Activated CD8-positive, alpha-beta memory T cell treated with anti-CD3 and anti-CD28 coated beads for 36 hours (primary cell): ENCODE measurements around the gene RADIL. TPM values are rescaled to one million over a fixed set of nuclear protein-coding genes. Genes with fewer than 3 reads are reported as not detected.

Source experiments
- CTCF ChIA-PET: fragments of 350-600 bp; sonication (Branson Sonifier 250); formaldehyde crosslinking; loops from one replicate; lab custom pipeline; 2021; ENCODE audit warnings: antibody characterized with exemption; lab: Charles Lee
- POLR2A ChIA-PET: fragments of 350-600 bp; sonication (Branson Sonifier 250); formaldehyde crosslinking; loops from one replicate; lab custom pipeline; 2021; ENCODE audit warnings: antibody characterized with exemption; lab: Charles Lee
- total RNA-seq, 2 experiments: library from RNA; stranded (reverse); gene quantifications; one replicate each; pipeline ENCODE4 v1.2.3, GENCODE V29; 2021

RADIL gene
- total RNA-seq, 2 experiments from 2014 or later: 0.17 to 0.29 TPM

DNA sequence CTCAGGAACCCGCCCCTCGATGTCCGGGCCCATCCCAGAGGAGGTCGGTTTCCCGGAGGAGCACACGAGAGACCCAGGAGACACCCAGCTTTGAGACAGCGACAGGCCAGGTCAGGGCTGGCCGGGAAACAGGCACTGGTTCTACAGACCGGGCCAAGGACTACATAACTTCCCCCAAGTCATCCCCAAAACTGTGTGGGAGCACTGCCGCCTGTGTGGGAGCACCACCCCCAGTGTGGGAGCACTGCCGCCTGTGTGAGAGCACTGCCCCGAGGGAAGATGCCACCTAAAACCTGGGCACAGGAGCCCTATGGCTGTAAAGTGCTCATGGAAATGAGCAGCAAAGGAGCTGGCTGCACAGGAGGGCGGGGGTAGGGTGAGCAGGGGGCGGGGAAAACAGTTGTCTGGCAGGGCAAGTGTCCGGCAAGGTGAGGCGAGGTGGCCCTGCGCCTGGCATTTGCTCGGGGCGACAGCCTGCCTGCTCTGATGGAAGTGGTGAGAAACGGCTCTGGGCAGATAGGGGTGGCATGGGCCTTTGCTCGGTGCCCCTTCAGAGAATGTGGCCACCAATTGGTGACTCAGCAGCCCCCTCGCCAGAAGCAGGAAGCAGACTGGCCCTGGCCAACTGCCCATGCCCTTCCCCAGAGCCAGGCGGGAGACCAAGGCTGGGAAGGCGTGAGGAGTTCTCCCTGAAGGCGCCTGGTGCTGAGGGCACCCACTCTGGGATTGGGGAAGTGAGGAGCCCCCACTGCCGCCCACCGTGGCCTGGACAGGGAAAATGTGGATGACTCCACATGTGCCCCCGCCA is 47.9 kb downstream of the RADIL start:
- CTCF ChIA-PET: no interaction called here

DNA sequence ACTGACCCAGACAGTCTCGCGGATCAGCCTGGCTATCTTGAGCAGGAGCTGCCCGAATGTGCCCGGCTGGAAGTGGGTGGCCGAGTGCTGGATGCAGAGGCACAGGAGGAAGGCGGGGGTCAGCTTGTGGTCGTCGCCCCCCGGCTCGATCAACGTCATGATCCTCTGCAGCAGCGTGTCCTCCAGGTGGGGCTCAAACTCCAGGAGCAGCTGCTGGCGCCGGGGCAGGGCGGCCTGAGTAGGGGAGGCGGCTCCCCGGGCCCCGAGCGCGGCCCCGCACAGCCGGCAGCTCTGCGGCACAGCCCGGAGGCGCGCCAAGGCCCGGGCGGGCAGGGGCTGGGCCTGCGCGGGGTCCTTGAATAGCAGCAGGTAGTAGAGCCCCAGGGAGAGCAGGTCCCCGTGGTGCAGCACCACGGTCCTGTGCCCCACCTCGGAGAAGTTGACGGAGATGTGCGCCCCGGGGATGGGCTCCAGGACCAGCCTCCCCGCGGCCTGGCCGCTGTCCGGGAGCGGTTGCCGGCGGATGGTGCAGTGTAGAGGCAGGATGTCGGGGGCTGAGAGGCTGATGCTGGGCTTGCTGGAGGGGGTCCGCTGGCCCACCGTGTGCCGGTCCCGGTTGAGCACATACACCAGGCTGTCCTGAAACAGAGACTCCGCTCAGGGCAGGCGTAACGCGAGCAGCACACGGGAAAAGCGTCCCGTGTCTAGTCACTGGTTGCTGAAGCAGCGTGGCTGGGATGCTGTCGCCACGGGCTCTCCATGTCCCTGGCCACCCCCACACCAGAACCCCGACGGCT is 48.7 kb downstream of the RADIL start:
- CTCF ChIA-PET: no interaction called here
- POLR2A ChIA-PET: no interaction called here

More for the DNA sequence above, 47.9 kb downstream of the RADIL start:
- POLR2A ChIA-PET: no interaction called here

DNA sequence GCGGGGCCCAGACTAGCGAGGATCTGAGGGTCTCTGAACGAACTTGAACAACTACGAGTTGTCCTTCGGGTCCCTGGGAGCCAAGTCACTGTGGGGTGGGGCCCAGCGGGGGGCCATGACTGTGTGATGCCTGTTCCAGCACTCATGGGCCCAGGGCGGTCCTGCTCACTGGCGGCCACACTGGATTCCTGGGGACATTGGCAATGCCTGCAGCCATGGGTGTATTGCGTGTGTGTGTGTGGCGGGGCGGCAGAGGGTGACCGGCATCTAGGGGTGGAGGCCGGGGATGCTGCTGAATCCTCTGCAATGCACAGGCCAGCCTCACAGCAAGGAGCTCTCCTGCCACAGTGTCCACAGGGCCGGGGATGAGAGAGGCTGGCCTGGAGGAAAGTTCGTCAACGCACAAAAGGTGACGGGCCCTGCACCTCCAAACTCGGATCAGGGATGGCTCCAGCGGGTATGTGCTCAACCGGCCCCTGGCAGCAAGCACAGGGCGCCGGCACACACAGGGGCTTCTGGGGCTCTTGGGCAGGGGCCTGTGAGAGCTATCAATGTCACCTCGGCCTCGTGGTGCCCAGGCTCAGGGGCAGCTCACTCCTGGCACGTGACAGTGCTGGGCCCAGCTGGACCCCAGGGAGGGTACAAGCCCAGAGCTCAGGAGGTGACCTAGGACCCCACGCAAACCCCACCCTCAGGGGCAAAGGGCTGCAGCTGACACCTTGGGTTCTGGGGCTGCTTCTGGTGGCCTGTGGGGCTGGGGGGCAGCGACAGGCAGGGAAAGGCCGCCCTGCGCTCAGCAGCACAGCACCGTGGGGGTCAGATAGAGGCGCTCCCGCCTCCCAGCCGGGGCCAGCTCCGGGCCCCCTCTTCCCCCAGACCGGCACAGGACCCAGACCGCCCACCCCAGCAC is 49.6 kb downstream of the RADIL start:
- POLR2A ChIA-PET: no interaction called here

DNA sequence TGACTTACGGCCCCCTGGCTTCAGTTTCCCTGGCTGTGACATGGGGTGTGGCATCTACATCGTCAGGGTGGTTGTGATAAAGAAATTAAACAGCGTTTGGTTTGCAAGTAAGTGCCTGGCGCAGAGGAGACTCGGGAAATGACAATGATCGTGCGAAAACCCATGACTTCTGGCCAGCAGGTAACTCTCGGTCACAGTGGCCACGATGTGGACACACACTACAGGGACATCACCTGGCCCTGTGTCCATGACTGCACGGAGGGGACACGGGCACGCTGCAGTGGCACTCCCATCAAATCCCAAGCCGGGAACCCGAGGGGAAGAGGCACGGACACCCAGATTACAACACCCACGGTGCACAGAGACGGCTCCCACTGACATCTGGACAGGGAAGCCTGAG is 50.3 kb downstream of the RADIL start:
- CTCF ChIA-PET: no interaction called here

More for the DNA sequence above, 49.6 kb downstream of the RADIL start:
- CTCF ChIA-PET: no interaction called here

DNA sequence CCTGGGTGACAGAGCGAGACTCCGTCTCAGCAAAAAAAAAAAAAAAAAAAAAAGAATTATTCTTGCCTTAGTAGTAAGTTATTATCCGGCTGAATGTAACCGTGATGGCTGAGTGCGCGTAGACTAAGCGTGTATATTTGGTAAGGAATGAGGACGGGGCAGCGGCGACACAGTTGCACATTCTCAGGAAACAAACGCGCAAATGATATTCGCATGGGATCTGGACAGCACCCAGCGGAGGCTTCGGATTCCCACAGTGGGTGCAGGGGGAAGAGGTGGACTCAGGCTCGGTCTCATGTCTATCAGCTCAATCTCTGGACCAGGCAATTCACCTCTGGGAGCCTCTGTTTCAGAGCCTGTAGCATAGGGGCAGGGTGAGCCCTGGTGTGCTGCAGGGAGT is 50.8 kb downstream of the RADIL start:
- ChIA-PET CTCF (interaction anchor here (0.7 kb wide), 2 partner anchors 13 to 47 kb away, joined by 3 to 5 read pairs; no protein-coding TSS in a partner anchor), POLR2A (no interaction called here)

More for the DNA sequence above, 50.3 kb downstream of the RADIL start:
- POLR2A ChIA-PET: no interaction called here

DNA sequence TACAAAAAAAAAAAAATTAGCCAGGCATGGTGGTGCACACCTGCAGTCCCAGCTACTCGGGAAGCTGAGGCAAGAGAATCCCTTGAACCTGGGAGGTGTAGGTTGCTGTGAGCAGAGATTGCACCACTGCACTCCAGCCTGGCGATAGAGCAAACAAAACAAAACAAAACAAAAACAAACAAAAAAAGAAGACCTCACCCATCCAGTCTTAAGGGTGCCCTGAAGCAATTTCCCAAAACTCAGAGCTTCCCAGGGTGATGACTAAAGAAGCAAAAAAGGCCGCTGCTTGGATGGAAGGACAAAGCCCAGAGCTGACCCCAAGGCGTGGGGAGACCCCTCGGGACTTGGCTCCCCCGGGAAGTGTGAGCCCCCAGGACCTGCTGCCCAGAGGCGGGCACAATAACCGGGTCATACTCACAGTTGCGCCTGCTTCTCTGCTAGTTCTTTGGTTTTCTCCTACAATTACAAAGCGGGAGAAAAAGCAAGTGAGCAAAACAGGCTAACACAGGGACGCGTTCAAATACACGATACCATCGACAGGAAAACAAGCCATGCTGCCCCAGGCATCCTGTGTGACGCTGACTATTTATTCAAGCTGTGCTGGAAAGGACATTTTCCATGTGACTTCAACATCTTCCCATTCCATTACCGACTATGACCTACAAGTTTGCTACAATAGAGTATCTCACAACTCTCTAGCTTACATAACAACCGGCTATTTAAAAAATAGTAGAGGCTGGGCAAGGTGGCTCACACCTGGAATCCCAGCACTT is 51.6 kb downstream of the RADIL start:
- CTCF ChIA-PET: interaction anchor here (0.7 to 2.7 kb wide), 4 partner anchors 13 to 437 kb away, joined by 3 to 13 read pairs (median 4); no protein-coding TSS in a partner anchor
- POLR2A ChIA-PET: no interaction called here

DNA sequence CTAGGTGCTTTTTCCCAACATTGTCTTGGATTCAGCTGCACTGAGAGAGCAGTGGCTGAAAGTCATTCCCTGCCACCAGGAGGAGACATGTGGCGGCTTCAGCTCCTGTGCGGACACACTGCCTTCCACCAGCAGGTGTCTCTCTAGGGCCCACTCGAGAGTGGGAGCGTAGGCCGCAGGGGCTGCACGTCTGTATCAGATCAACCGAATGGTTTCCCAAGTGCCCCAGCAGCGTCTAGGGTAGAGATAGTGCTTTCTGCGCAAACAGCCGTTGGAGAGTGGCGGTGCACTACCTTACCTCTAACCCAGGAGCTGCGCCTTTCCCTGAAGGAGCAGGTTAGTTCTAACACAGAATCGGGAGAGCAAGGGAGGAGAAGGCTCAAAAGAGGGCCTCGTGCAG is 53.3 kb downstream of the RADIL start:
- ChIA-PET CTCF (interaction anchor here (0.5 to 2.7 kb wide), 6 partner anchors 20 to 1872 kb away, joined by 3 to 13 read pairs (median 4); partner anchors contain the start of gene RADIL), POLR2A (no interaction called here)

DNA sequence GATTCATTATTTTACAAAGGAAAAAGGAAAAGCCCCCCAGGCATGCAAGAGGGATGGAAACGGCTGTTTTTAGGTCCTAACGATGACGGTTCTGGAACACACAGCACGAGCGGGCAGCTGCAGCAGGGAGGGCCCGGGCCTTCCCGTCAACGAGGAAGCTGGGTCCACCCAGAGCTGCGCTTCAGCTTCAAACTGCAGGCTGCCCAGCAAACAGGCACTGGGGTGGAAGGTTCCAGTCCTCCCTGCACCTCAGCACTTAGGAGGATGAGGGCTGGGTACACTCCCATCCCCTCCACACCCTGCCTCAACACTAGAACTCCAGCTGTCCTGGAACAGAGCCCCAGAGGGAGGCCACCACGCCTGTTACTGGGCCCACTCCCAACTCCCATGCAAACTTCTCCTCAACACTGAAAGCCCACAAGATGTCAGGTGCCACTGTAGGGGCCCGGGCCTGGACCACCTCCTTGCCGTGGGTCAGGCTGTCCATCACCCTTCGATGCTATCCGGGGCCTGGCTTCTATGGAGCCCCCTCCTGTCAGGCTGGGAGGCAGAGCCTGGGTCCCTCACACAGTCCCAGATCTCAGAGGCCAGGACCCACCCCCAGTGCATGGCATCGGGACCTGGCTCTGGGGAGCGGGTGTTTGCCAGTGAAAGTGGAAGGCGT is 54.7 kb downstream of the RADIL start:
- CTCF ChIA-PET: interaction anchor here (1.4 kb wide), 1 partner anchor 55 kb away, joined by 5 read pairs; the partner anchor contains the start of gene RADIL

DNA sequence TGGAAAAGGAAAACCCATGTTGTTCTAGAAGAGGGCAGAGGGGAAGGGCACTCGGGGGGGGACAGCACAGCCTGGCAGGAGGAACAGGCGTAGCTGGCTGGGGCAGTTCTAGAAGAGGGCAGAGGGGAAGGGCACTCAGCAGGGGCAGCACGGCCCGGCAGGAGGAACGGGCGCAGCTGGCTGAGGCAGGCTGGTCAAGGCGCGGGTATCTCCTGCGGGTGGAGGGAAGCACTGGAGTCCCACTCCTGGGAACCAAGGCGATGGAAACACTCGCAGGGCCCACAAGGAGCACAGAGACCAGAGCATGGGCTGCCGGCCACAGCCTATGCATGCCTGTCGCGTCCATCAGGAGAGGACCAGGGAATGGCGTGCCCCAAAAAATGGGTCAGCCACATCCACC is 58.4 kb downstream of the RADIL start:
- ChIA-PET POLR2A (no interaction called here), CTCF (no interaction called here)

More for the DNA sequence above, 54.7 kb downstream of the RADIL start:
- POLR2A ChIA-PET: no interaction called here

DNA sequence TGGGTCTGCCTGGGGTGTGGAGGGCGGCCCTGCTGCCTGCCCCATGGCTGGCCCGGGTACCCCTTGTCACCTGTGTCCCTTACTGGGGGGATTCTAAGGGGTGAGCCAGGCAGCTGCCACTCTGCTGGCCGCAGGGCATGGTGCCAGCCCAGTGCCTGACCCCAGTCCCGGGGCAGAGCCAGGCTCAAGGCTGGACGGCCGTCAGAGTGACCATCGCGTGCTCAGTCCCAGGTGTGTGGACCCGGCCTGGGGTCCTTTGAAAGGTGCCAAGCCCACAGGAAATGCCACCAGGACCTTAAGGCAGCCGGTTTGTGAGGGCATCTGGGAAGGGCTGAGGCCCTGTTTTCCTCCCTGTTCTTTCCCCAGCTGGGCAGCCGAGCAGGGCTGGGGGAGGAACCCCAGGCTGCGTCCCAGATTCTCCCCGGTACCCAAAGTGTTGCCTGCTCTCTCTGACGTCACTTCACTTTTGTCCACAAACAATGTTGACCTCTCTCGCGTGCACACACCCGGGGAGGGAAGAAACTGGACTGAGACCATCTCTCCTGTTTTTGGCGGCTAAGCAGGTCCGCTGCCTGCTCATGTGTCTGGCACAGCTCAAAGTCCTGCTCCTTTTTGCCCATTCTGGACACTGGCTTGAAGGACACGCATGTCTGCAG is 59.3 kb downstream of the RADIL start:
- POLR2A ChIA-PET: no interaction called here
- CTCF ChIA-PET: no interaction called here

DNA sequence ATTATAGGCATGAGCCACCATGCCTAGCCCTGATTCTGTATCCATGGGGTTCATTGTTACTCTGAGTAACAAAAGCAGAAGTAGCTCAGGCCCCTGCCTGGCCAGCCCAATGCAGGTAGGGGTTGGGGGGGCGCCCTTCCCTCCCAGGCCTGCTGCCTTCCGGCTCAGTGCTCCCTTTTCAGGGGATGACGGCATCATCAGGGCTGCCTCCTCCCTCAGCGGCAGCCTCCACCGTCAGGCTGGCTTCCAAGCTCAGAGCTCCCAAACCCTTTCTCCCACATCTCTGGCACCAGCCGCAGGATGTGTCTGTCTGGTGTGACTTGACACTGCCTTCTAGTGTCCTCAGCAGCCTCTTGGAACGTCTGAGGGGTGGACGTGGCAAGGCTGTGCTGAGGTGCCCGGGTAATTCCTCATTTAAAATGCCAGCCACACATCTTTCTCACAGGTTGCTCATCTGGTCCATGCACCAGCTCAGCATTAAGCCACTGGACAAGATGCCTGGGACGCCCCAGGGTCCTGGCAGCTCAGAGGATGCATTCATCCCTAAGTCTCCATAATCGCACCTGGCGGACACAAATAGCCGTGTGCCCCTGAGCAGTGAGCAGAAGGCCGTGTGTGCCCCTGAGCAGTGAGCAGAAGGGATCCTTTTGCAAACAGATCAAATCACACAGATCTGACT is 59.9 kb downstream of the RADIL start:
- CTCF ChIA-PET: no interaction called here
- POLR2A ChIA-PET: no interaction called here

DNA sequence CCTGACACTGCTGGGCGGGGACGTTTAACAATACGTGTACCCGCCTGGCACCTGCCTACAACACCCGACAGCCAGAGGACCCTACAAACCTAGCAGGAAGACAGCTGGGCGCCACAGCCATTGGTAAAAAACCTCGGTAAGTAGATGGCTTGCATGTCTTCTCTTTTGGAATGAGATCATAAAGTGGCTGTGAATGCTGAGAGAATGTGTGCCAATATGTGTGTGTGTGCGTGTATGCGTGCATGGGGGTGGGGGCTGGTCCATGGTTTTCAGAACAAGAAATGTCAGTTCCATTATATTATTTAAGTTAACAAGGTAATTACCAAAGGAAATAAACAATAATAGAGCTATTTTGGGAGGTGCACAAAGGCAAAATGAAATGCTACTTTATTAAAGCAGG is 60.8 kb downstream of the RADIL start:
- ChIA-PET CTCF (no interaction called here), POLR2A (no interaction called here)

DNA sequence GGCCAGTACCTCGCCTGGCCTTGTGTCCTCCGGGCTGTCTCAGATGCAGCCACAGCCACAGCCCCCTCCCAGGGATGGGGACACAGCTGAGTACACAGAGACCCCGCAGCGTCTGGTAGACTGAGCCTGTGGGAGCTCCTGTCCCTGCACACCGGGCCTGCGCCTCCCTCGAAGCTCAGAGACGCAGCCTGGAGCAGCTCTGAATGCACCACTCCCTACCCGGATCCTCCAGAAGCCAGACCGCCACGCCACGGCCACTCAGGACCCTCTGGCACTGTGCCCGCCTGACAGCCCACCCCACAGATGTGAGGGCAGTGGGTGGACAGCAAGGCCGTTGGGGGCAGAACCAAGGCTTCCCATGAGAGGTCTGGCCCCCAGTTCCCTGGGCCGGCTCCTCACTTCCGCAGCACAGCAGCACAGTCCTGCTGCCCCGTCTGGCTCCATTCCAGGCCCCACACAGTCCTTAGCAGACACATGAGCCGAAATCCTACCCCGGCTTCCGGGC is 62.5 kb downstream of the RADIL start:
- CTCF ChIA-PET: no interaction called here

DNA sequence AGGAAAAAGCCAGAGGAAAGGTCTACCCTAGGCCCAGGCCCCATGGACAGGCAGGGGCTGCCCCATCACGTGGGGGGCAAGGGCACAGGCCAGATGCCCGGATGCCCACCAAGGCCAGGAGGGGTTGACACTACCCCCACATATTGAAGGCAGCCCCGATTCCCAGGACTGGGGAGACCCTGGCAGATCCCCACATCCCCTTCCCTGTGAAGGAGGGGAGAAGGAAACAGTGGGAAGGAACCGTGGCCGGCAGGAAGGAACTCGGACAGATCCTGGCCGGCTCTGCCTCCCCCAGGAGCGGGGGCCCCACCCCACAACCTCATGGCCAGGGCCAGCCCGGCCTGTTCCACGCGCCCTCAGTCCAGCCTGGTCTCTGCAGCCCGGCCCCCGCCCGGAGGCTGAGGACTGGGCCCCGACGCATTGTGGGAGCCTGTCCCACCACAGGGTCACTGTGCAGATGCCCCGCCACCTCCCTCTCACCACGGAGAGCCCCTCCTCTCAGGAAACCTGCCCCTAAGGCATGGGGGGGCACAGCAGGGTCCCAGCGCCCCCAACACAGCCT is 63.0 kb downstream of the RADIL start:
- POLR2A ChIA-PET: no interaction called here
- CTCF ChIA-PET: no interaction called here

More for the DNA sequence above, 62.5 kb downstream of the RADIL start:
- POLR2A ChIA-PET: no interaction called here

DNA sequence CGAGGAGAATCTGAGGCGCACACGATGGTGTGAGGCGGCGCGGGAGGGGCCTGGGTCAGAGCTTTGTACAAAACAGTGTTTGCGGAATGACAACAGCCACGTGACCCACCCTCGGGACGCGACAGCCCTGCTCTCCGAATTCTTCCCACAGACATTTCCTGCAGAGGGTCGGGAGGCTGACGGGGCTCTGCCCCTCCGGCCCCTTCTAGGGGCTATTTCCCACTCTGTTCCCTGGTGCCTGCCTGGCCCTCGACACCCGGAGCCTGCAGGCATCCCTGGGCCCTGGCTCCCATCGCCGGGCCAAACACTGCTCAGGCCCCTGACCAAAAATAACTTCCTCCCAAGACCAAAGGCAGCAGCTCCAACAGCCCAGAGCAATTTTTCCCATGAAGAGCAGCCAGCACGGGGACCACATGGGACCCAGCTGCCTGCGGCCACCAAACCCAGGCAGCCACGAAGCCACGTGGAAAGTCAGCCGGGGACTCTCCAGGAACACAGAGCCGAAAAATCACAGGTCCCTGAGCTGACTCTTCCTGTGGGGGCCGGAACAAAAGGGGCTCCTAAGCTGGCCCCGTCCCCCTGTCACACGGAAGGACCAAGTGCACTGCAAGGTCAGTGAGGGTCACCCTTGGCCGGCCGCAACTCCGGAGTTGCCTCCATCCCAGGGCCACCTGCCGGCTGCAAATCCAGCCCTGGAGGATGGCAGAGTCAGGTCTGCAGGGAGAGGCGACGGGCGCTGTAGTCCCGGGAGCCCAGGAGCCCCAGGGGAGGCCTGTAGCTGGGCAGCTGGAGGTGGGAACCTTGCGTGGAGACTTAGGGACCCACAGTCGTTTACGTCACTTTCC is 63.7 kb downstream of the RADIL start:
- POLR2A ChIA-PET: no interaction called here
- CTCF ChIA-PET: interaction anchor here (0.9 kb wide), 1 partner anchor 13 kb away, joined by 3 read pairs; no protein-coding TSS in a partner anchor
